Activated CD8-positive, alpha-beta memory T cell treated with anti-CD3 and anti-CD28 coated beads for 36 hours (primary cell): ENCODE data around the gene CUL9. TPM values are rescaled to one million over a fixed set of nuclear protein-coding genes. Genes with fewer than 3 reads are reported as not detected.

ENCODE experiments used
- CTCF ChIA-PET: fragments of 350-600 bp; sonication (Branson Sonifier 250); formaldehyde crosslinking; loops from one replicate; lab custom pipeline; 2021; ENCODE audit warnings: antibody characterized with exemption; lab: Charles Lee
- POLR2A ChIA-PET: fragments of 350-600 bp; sonication (Branson Sonifier 250); formaldehyde crosslinking; loops from one replicate; lab custom pipeline; 2021; ENCODE audit warnings: antibody characterized with exemption; lab: Charles Lee
- total RNA-seq, 2 experiments: library from RNA; stranded (reverse); gene quantifications; one replicate each; pipeline ENCODE4 v1.2.3, GENCODE V29; 2021

Gene CUL9
- total RNA-seq, 2 experiments from 2014 or later: 32.9 to 34.9 TPM

DNA sequence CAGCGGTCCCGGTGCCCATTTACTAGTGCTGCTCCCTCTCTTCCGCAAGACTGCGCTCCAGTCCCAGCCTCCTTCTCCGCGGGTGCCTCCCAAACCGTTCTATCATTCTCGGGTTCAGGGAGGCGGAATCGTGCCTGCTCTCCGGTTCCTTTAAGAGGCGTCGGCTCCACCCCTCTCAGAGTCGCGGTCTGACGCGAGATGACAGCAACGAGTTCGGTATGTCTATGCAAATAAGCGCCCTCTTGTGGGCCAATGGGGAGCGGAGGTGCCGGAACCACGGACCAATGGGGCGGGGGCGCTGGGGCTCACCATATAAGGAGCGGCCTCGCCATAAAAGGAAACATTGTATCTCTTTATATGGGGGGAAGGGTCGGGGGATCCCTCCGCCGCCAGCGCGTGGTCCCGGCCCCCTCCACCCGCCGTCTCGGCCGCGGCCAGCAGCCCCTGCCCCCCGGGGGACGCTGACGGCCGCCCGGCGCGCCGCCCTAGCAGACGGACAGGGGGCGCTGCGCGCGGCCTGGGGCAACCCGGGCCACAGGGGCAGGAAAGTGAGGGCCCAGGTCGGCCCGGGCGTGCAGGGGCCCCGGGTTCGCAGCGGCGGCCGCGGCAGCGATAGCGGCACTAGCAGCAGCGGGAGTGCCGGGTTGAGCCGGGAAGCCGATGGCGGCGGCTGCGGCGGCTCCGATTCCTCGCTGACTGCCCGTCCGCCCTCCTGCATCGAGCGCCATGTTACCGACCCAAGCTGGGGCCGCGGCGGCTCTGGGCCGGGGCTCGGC, 10.9 kb upstream of the CUL9 start, which contains the start of gene SRF:
Gene SRF, plus strand, starts transcription at position 339 of the 776 bp plus-strand sequence. Its CDS starts 388 bp downstream, at position 727.
- ChIA-PET CTCF (interaction anchor here (0.7 to 1.5 kb wide), 4 partner anchors 9 to 58 kb away, joined by 3 to 6 read pairs (median 4); partner anchors contain the start of gene DNPH1), POLR2A (interaction anchor here (1.0 to 1.9 kb wide), 3 partner anchors 58 to 193 kb away, joined by 3 to 6 read pairs (median 3); partner anchors contain the start of genes CUL7 and DNPH1)

DNA sequence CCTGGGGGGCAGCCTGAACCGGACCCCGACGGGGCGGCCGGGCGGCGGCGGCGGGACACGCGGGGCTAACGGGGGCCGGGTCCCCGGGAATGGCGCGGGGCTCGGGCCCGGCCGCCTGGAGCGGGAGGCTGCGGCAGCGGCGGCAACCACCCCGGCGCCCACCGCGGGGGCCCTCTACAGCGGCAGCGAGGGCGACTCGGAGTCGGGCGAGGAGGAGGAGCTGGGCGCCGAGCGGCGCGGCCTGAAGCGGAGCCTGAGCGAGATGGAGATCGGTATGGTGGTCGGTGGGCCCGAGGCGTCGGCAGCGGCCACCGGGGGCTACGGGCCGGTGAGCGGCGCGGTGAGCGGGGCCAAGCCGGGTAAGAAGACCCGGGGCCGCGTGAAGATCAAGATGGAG, 10.3 kb upstream of the CUL9 start:
- ChIA-PET POLR2A (interaction anchor here (0.6 to 1.9 kb wide), 4 partner anchors 11 to 797 kb away, joined by 3 to 6 read pairs (median 3); partner anchors contain the start of genes CUL7, CUL9 and DNPH1), CTCF (interaction anchor here (0.7 to 1.5 kb wide), 4 partner anchors 9 to 57 kb away, joined by 3 to 6 read pairs (median 4); partner anchors contain the start of gene DNPH1)

DNA sequence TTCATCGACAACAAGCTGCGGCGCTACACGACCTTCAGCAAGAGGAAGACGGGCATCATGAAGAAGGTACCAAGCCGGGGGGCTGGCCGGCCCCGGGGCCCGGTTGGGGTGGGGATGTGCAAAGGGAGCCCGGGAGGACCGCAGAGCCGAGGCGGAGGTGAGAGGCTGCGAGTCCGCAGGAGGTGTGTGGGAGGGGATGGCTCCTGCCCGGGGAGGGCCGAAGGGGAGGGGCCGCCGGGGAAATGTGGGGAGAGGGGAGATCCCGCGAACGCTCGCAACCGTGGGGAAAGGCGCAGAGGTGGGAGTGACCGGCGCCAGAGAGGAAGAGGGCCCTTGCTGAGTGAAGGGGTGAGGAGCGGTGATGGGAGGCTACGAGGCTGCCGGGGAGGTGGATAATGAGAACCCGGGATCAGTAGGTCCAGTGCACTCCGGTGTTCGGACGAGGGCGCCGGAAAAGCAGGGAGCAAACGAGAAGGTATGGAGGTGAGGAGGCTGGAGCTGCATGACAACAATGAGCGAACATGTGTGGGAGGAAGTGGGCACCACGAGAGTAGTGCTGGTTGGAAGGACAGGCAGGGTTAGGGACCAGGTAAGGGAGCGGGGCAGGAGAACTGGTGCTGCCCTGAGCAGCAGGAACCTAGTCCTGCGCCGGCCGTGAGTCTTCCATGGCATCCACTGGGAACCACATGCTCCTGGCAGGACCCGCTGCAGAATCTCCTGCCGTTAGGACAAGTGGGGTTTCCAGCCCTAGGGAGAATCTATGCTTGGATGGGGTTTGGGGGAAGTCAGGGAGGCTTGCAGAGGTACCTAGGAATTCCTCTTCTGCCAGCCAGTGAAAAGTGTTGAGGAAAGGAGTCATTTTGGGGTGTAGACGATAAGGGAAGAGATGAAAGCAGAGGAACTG, 9.6 kb upstream of the CUL9 start:
- ChIA-PET POLR2A (interaction anchor here (0.6 to 1.9 kb wide), 4 partner anchors 10 to 797 kb away, joined by 3 to 6 read pairs (median 3); partner anchors contain the start of genes CUL7, CUL9 and DNPH1), CTCF (interaction anchor here (0.7 to 1.5 kb wide), 4 partner anchors 8 to 56 kb away, joined by 3 to 6 read pairs (median 4); partner anchors contain the start of gene DNPH1)

- POLR2A ChIA-PET: interaction anchor here (1.5 kb wide), 1 partner anchor 51 kb away, joined by 7 read pairs; no protein-coding TSS in a partner anchor
- CTCF ChIA-PET: no interaction called here
Observed at GRCh38 chr6:43173591-43174262, 8.3 kb upstream of the CUL9 start.

- ChIA-PET CTCF (interaction anchor here (0.6 kb wide), 2 partner anchors 8 to 120 kb away, joined by 3 to 4 read pairs; no protein-coding TSS in a partner anchor), POLR2A (interaction anchor here (1.5 kb wide), 1 partner anchor 50 kb away, joined by 7 read pairs; no protein-coding TSS in a partner anchor)
Observed at GRCh38 chr6:43174263-43175112, 7.5 kb upstream of the CUL9 start.

DNA sequence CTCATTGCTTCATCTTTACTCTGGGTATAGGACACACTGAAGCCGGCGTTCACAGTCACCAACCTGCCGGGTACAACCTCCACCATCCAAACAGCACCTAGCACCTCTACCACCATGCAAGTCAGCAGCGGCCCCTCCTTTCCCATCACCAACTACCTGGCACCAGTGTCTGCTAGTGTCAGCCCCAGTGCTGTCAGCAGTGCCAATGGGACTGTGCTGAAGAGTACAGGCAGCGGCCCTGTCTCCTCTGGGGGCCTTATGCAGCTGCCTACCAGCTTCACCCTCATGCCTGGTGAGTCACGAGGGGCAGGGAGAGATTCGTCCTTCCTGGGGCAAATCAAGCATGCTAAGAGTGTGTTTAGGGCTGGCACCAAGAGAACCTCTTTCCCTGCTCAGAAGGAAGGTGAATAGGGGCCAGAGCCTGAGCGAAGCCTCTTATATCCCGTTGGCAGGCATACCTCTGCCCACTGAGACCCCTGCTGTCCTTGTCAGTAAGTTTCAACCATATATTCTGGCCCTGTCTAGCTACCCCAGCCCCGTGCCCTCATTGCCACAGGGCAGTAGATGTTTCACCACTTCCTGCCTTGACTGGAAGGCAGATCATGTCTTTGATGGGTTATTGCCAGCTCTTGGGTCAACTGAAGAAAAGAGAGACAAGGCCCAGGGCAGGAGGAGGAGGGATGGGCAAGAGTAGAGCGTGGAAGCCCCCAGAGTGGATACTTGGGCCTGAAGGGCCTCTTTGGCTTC, 6.1 kb upstream of the CUL9 start:
- CTCF ChIA-PET: no interaction called here
- POLR2A ChIA-PET: interaction anchor here (0.6 kb wide), 1 partner anchor 335 kb away, joined by 5 read pairs; no protein-coding TSS in a partner anchor

DNA sequence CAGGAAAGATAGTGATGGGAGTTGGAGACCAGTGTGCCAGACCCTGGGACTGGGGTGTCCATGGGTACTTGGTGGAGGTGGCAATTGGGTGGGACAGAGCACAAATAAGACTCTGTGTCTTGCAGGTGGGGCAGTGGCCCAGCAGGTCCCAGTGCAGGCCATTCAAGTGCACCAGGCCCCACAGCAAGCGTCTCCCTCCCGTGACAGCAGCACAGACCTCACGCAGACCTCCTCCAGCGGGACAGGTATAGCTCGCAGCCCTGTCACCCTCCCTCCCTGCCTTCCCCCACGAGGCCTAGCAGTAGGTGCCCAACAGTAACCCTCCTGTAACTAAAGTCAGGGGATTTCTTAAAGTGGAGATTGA, 5.6 kb upstream of the CUL9 start:
- ChIA-PET POLR2A (no interaction called here), CTCF (no interaction called here)

DNA sequence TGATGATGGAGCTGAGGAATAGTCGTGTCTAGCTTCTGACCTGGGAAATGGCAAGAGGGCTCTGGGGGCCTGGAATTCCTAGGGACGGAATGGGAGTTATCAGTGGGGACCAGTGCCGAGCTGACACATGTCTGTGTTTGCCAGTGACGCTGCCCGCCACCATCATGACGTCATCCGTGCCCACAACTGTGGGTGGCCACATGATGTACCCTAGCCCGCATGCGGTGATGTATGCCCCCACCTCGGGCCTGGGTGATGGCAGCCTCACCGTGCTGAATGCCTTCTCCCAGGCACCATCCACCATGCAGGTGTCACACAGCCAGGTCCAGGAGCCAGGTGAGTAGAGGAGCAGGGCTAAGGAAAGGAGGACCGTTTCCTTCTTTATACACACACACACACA, 3.8 kb upstream of the CUL9 start:
- POLR2A ChIA-PET: no interaction called here
- CTCF ChIA-PET: interaction anchor here (0.7 kb wide), 1 partner anchor 140 kb away, joined by 3 read pairs; no protein-coding TSS in a partner anchor

DNA sequence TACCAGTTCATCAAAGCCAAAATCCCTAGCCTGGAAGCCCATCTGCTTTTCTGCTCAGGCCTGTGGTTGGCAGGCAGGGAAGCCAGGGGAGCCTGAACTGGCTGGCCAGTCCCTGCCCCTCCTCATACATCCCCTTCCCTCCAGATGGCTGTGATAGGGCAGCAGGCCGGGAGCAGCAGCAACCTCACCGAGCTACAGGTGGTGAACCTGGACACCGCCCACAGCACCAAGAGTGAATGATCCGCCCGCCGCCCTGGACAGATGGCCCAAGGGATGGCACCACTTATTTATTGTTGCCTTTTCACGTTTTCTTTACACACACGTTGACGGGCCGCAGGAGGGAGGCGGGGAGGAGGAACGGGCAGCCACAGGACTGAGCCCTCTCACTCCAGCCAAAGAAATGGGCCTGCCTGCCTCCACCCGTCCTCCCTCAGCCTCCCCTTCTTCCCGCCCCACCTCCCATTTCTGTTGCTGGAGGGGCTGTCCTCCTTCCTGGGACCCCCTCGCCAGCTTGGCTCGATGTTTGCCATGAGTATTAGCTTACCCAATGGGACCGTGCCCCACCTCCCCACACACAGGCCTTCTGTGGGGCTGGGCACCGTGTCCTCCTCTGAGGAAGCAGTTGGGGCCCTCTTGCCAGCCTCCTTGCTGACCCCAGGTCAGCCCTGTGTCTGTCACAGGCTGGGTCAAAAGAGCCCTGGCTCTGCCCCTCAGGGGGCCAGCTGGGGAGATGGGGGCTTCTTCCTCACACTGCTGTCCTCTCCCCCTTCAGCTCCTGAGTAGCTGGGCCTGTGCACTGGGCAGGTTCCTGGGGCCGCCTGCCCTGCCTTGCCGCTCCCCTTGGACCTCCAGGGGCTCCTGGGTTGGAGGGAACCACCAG, 2.8 kb upstream of the CUL9 start:
- CTCF ChIA-PET: interaction anchor here (1.2 to 1.8 kb wide), 3 partner anchors 35 to 328 kb away, joined by 3 to 5 read pairs (median 4); partner anchors contain the start of gene DNPH1
- POLR2A ChIA-PET: no interaction called here

DNA sequence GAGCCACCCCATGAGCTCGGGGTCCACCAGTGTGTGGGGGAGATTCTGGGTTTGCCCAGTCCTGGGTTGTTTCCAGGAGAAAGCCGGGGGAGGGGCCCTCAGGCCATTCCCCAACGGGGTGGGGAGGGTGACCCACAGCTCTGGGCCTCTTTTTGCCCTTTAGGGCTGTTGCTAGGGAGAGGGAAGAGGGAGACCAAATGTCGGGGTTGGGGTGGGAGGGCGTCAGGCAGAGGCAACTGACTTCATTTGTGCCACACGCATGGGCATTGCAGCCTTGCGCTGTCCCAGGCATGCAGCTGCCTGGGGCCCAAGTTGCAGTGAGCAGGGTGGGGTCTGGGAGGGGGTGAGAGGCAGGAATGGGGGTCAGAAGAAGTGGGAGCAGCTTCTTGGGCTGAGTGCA, 1.9 kb upstream of the CUL9 start:
- ChIA-PET POLR2A (no interaction called here), CTCF (interaction anchor here (1.2 to 1.8 kb wide), 4 partner anchors 8 to 327 kb away, joined by 3 to 6 read pairs (median 4); partner anchors contain the start of gene DNPH1)

- POLR2A ChIA-PET: no interaction called here
- CTCF ChIA-PET: interaction anchor here (0.7 to 1.8 kb wide), 3 partner anchors 9 to 48 kb away, joined by 3 to 6 read pairs (median 5); partner anchors contain the start of gene DNPH1
Observed at GRCh38 chr6:43180985-43181384, 1.0 kb upstream of the CUL9 start.

- CTCF ChIA-PET: interaction anchor here (1.9 kb wide), 1 partner anchor 47 kb away, joined by 7 read pairs; the partner anchor contains the start of gene DNPH1
Observed at GRCh38 chr6:43181621-43181941, 415 bp upstream of the CUL9 start.

DNA sequence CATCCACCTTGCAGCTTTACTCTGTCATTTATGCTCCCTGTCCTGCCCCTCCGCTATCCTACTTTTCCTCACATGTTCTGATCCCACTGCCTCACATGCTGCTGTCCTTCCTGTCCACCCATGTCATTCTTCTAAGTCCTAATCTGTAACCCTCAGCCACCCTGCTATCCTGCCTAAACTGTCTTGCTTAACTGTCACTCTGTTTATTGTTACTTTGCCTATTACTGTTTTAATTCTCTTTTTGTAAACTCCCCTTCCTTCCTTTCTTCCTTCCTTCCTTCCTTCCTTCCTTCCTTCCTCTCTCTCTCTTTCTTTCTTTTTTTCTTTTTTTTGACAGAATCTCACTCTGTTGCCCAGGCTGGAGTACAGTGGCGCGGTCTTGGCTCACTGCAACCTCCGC, 1.4 kb downstream of the CUL9 start:
- ChIA-PET CTCF (interaction anchor here (1.0 to 1.9 kb wide), 2 partner anchors 9 to 45 kb away, joined by 3 to 7 read pairs; partner anchors contain the start of gene DNPH1), POLR2A (no interaction called here)

More at GRCh38 chr6:43181621-43181941, 415 bp upstream of the CUL9 start:
- POLR2A ChIA-PET: interaction anchor here (1.4 kb wide), 1 partner anchor 296 kb away, joined by 4 read pairs; no protein-coding TSS in a partner anchor

- ChIA-PET POLR2A (no interaction called here), CTCF (no interaction called here)
Observed at GRCh38 chr6:43184268-43184985, 2.4 kb downstream of the CUL9 start.
